Activated CD4-positive, alpha-beta memory T cell treated with anti-CD3 and anti-CD28 coated beads, Interleukin-2, amount 10 ng/mL, durations not matched to agents 7 days and 5 days (primary cell): ENCODE data around the gene HDAC5. TPM values are rescaled to one million over a fixed set of nuclear protein-coding genes. Genes with fewer than 3 reads are reported as not detected.
A peak's percentile ranks its signal among the peaks of the same experiment; 100 is the strongest.
"Not testable (repeated sequence)": the region's sequence is repeated elsewhere in the genome, so short reads cannot be mapped to it uniquely, and the experiment has no call there.

Experiments used
- CTCF ChIA-PET: fragments of 350-600 bp; sonication (Branson Sonifier 250); formaldehyde crosslinking; loops from one replicate; lab custom pipeline; 2021; ENCODE audit warnings: antibody characterized with exemption, inconsistent platforms; lab: Charles Lee
- POLR2A ChIA-PET: fragments of 350-600 bp; sonication (Branson Sonifier 250); formaldehyde crosslinking; loops from one replicate; lab custom pipeline; 2021; ENCODE audit warnings: antibody characterized with exemption; lab: Charles Lee
- DNase-seq: peaks from one replicate; pipeline ENCODE4 v3.0.0-alpha.2; 2020
- H3K27ac Mint-ChIP-seq: one replicate; pipeline ENCODE4 v1.8.0; 2021; ENCODE audit warnings: mild to moderate bottlenecking, mixed read lengths
- H3K27me3 Mint-ChIP-seq: one replicate; pipeline ENCODE4 v1.8.0; 2021; ENCODE audit warnings: mixed read lengths
- H3K36me3 Mint-ChIP-seq: one replicate; pipeline ENCODE4 v1.8.0; 2021; ENCODE audit warnings: low read depth, mixed read lengths
- H3K4me1 Mint-ChIP-seq: one replicate; pipeline ENCODE4 v1.8.0; 2021; ENCODE audit warnings: mixed read lengths
- H3K4me3 Mint-ChIP-seq: one replicate; pipeline ENCODE4 v1.8.0; 2021; ENCODE audit warnings: mild to moderate bottlenecking, mixed read lengths
- H3K9me3 Mint-ChIP-seq: one replicate; pipeline ENCODE4 v1.8.0; 2021; ENCODE audit warnings: mixed read lengths
- total RNA-seq, 2 experiments: library from RNA; stranded (reverse); gene quantifications; one replicate each; pipeline ENCODE4 v1.2.3, GENCODE V29; 2021

The HDAC5 gene
- total RNA-seq, result 10 to 100 TPM; 42.2 to 42.7 TPM

DNA sequence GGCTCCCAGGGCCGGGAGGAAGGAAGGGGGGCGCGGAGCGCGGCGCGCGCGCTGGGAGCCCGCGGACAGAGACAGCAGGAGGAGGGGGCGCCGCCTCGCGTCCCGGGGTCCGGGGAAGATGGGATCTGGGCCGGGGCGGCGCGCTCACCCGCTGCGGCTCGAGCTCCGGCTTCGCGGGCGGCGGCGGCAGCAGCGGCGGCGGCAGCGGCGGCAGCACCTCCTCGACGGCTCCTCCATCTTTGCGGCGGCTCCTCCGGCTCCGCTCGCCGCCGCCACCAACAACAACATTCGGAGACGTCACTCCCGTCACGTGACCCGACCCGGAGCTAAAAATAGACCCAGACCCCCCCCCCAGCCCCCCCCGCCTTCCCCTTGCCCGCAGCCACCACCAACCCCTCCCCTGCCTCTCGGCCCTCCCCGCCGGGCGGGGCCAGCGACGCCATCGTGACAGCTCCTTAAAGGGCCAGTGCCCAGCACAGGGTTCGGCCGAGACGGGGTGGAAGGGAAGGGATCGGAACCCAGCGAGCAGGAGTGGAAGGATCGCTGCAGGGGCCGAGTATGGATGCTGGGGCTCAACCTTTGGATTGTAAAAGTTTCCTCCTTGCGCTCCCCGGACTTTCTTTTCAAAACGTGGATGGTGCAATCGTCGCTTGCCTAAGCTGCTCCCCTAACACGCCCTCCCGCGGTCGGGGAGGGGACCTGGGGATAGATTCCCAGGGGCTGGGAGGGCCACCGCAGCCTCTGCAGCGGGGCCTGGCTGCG lies at the start of gene HDAC5:
Gene HDAC5 (minus strand): TSS at position 286 of the 762 bp plus-strand sequence. CDS start 6,126 bp downstream, outside the sequence.
- Mint-ChIP-seq H3K9me3 (no peaks in the 10 kb centered on the region), H3K4me3 (peak within 1 kb of the TSS; percentile 90), H3K27ac (peak within 1 kb of the TSS; percentile 83), H3K27me3 (peaks cover 2% of the 10 kb centered on the region), H3K36me3 (no peaks in the 10 kb centered on the region), H3K4me1 (peaks cover 22% of the 10 kb centered on the region)
- CTCF ChIA-PET, result interaction anchor here (0.6 to 2.5 kb wide), 25 partner anchors 9 to 1408 kb away, joined by 3 to 21 read pairs (median 4); partner anchors contain the start of genes C1QL1, FAM171A2, HROB and TMUB2
- DNase-seq, result peak; percentile 97
- POLR2A ChIA-PET, result interaction anchor here (0.6 to 2.6 kb wide), 27 partner anchors 9 to 1026 kb away, joined by 3 to 38 read pairs (median 4); partner anchors contain the start of genes HROB, LSM12, TMEM101 and TMUB2

DNA sequence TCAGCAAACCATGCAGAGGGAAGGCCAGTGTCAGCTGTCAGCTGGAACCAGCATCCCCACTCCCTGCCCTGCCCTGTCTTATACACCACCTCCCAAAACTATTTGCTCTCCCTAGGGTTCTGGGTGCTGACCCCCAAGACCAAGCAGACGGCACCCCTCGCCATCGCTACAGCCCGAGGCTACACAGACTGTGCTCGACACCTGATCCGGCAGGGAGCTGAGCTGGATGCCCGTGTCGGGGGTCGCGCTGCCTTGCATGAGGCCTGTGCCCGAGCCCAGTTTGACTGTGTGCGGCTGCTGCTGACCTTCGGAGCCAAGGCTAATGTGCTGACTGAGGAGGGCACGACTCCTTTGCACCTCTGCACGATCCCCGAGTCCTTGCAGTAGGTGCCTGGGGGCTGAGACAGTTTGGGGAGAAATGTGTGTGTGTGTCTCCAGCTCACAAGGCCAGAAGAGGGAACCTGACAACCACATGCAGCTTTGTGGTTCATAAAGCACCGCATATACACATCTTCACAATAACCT lies 48.6 kb upstream of the HDAC5 start:
- Mint-ChIP-seq H3K4me3 (no peak overlapping the region), H3K4me1 (peaks cover 5% of the 10 kb centered on the region), H3K36me3 (peaks cover 12% of the 10 kb centered on the region), H3K27me3 (no peaks in the 10 kb centered on the region), H3K27ac (no peak overlapping the region), H3K9me3 (no peaks in the 10 kb centered on the region)
- ChIA-PET POLR2A (interaction anchor here (1.0 to 5.5 kb wide), 3 partner anchors 14 to 48 kb away, joined by 3 to 32 read pairs (median 3); partner anchors contain the start of gene TMUB2), CTCF (interaction anchor here (1.8 kb wide), 1 partner anchor 21 kb away, joined by 6 read pairs; no protein-coding TSS in a partner anchor)
- no peak for DNase-seq

DNA sequence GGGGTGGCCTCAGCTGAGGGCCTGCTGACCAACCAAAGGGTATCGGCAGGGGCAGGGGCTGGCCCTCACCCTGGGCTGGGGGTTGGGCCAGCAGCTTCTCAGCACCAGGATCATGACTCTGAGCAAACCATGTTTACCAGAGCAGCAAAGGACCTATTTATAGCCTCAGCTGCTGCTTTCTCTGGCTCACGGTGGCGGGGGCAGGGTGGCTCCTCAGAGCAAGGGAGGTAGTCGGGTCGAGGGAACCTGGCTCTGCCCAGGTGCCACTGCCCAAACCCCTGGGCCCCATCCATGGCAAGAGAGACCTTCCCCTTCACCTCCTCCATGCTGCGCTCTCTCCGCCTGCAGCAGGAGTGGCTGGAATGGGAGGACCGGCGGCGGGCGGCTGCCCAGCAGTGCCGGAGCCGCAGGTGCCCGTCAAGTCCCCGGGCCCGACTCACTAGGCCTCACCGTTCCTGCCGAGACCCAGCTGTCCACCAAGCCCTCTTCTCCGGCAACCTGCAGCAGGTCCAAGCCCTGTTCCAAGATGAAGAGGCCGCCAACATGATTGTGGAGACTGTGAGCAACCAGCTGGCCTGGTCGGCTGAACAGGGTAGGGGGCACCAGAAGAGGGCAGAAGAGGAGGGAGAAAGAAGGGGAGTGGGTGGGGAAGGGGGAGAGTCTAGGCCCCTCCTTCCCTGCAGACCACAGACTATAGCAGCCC lies 47.2 kb upstream of the HDAC5 start, which contains the start of gene ASB16:
Gene ASB16 (plus strand): TSS at position 206 of the 703 bp plus-strand sequence. CDS start 86 bp downstream, at position 292.
- Mint-ChIP-seq H3K9me3 (no peaks in the 10 kb centered on the region), H3K27ac (no peak within 1 kb of the TSS), H3K4me1 (peaks cover 5% of the 10 kb centered on the region), H3K4me3 (no peak within 1 kb of the TSS), H3K27me3 (no peaks in the 10 kb centered on the region), H3K36me3 (peaks cover 6% of the 10 kb centered on the region)
- ChIA-PET POLR2A (interaction anchor here (0.7 to 5.5 kb wide), 2 partner anchors 15 to 21 kb away, joined by 3 to 32 read pairs; partner anchors contain the start of gene TMUB2), CTCF (interaction anchor here (1.2 kb wide), 1 partner anchor 34 kb away, joined by 3 read pairs; no protein-coding TSS in a partner anchor)
- no peak for DNase-seq

DNA sequence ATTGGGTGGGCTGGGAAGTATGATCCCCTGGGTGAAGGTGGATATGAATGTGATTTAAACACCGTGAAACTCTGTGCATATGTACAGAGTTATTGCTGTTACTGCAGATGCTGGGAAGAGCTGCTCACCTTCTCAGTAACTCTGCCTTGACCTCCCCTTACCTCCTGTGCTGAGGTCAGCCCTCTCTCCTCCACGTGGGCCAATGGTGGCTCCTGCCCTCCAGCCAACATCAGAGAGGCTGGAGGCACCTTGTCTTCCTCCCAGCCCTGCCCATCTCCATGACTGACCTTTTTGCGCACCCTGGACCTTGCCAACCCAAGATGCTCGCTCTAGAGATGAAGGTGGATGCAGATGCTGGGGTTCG lies 46.7 kb upstream of the HDAC5 start:
- peaks cover 5% of the 10 kb centered on the region for H3K4me1 Mint-ChIP-seq
- no peaks in the 10 kb centered on the region for H3K9me3 Mint-ChIP-seq
- no peak for DNase-seq
- peaks cover 2% of the 10 kb centered on the region for H3K36me3 Mint-ChIP-seq
- ChIA-PET CTCF (interaction anchor here (0.7 kb wide), 1 partner anchor 11 kb away, joined by 3 read pairs; no protein-coding TSS in a partner anchor), POLR2A (interaction anchor here (5.5 kb wide), 1 partner anchor 15 kb away, joined by 32 read pairs; the partner anchor contains the start of gene TMUB2)
- no peak overlapping the region for H3K27ac Mint-ChIP-seq
- H3K27me3 Mint-ChIP-seq, result no peaks in the 10 kb centered on the region
- no peak overlapping the region for H3K4me3 Mint-ChIP-seq

DNA sequence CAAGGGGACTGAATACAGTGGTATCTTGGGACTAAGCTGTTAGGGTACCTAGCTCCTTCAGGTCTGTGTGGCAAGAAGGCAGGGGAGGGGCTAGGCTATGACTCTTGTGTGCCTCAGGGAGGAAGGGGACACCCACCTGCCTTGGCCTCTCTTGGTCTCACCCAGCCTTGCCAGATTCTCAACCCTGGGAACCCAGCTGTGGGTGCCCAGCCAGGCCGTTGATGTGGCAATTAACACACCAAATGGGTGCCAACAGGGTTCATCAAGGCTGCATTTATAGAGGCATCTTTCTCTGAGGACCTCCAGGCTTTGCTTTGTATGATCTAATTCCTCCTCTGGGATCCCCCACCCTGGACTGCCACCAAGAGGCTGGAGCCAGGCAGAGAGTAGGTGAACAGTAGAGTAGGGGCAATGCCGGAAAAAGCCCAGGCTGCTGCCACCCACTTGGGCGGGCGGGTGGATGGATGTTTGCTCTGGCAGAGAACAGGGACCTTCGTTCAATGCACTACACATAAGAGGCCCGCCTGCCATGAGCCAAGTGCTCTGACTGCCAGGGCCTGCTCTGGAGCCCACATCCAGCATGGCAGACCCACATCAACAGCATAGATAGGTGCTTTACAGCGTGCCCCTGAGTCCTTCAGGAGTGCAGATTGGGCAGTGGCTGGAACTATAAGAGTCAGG lies 43.9 kb upstream of the HDAC5 start:
- no peak overlapping the region for H3K27ac Mint-ChIP-seq
- no peaks in the 10 kb centered on the region for H3K9me3 Mint-ChIP-seq

DNA sequence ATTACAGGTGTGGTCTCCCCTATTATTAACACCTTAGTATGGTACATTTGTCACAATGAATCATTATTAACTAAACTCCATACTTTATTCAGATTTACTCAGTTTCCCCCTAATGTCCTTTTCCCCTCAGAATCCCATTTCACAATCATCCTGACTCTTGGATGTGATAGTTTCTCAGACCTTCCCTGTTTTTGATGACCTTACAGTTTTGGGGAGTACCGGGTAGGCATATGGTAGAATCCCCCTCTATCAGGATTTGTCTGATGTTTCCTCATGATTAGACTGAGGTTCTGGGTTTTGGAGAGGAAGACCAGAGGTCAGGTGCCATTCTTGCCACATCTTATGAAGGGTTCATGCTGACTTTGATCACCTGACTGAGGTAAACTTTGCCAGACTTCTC lies 41.0 kb upstream of the HDAC5 start:
- no peaks in the 10 kb centered on the region for H3K9me3 Mint-ChIP-seq
- CTCF ChIA-PET, result interaction anchor here (0.7 kb wide), 1 partner anchor 157 kb away, joined by 3 read pairs; no protein-coding TSS in a partner anchor
- H3K4me3 Mint-ChIP-seq, result no peak overlapping the region
- no peak for DNase-seq
- no peak overlapping the region for H3K27ac Mint-ChIP-seq
- H3K27me3 Mint-ChIP-seq, result no peaks in the 10 kb centered on the region
- POLR2A ChIA-PET, result no interaction called here
- H3K4me1 Mint-ChIP-seq, result peaks cover 9% of the 10 kb centered on the region
- peaks cover 10% of the 10 kb centered on the region for H3K36me3 Mint-ChIP-seq

More for the DNA sequence above, 43.9 kb upstream of the HDAC5 start:
- Mint-ChIP-seq H3K4me3 (no peak overlapping the region), H3K27me3 (no peaks in the 10 kb centered on the region), H3K4me1 (peaks cover 5% of the 10 kb centered on the region), H3K36me3 (peaks cover 5% of the 10 kb centered on the region)
- POLR2A ChIA-PET, result interaction anchor here (1.1 to 1.9 kb wide), 4 partner anchors 9 to 223 kb away, joined by 3 to 8 read pairs (median 4); partner anchors contain the start of gene TMUB2
- DNase-seq, result no peak
- CTCF ChIA-PET, result interaction anchor here (1.0 to 2.1 kb wide), 8 partner anchors 19 to 224 kb away, joined by 3 to 16 read pairs (median 5); partner anchors contain the start of gene TMUB2

DNA sequence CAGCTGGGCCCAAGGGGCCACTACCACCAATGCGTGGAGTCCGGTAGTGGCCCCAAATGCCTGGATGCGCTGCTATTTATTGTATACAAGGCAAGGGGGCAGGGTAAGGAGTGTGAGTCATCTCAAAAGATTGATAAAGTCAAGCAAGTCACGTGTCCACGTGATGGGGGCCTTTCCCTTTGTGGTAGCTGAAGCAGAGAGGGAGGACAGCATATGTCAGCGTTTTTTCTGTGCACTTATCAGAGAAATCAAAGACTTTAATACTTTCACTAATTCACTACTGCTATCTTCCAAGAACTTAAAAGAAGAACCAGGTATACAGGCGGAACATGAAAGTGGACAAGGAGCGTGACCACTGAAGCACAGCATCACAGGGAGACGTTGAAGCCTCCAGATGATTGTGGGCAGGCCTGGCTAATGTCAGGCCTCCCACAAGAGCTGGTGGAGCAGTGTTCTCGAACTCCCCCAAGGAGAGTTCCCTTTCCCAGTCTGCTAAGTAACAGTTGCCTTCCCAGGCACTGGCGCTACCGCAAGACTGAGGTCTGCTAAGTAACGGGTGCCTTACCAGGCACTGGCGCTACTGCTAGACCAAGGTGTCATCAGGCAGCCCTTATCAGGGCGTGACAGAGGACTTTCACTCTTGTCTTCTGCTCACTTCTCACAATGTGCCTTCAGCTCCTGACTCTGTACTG lies 36.2 kb upstream of the HDAC5 start:
- Mint-ChIP-seq H3K27ac (no peak overlapping the region), H3K36me3 (peaks cover 30% of the 10 kb centered on the region), H3K9me3 (no peaks in the 10 kb centered on the region), H3K4me1 (peaks cover 10% of the 10 kb centered on the region), H3K27me3 (no peaks in the 10 kb centered on the region), H3K4me3 (no peak overlapping the region)
- POLR2A ChIA-PET, result interaction anchor here (0.8 to 2.5 kb wide), 4 partner anchors 9 to 36 kb away, joined by 3 to 8 read pairs (median 4); partner anchors contain the start of genes HDAC5 and TMUB2
- DNase-seq, result peak; percentile 60
- CTCF ChIA-PET, result interaction anchor here (0.6 to 2.4 kb wide), 4 partner anchors 9 to 173 kb away, joined by 3 to 8 read pairs (median 4); no protein-coding TSS in a partner anchor

DNA sequence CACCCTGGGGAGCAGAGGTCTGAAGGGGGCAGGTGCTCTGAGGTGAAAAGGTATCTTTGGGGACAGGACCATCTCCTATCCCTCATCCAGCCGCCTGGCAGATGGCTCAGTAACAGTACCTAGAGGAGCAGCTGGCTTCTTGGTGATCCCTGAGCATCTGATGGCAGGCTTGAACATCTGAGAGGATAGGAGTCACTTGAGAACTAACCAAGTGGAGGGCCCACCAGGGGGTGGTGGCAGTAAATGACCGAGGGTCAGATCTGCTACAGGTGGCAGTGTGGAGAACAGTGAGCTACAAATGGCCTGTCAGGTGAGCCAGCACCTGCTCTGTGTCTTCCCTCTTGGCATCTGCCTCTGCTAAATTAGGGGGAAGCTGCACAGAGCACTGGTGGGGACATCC lies 32.0 kb upstream of the HDAC5 start:
- ChIA-PET CTCF (interaction anchor here (1.3 kb wide), 1 partner anchor 13 kb away, joined by 3 read pairs; no protein-coding TSS in a partner anchor), POLR2A (no interaction called here)
- no peak overlapping the region for H3K4me3 Mint-ChIP-seq
- peaks cover 23% of the 10 kb centered on the region for H3K4me1 Mint-ChIP-seq
- no peak overlapping the region for H3K27ac Mint-ChIP-seq
- H3K9me3 Mint-ChIP-seq, result no peaks in the 10 kb centered on the region
- H3K27me3 Mint-ChIP-seq, result no peaks in the 10 kb centered on the region
- peaks cover 46% of the 10 kb centered on the region for H3K36me3 Mint-ChIP-seq
- no peak for DNase-seq

DNA sequence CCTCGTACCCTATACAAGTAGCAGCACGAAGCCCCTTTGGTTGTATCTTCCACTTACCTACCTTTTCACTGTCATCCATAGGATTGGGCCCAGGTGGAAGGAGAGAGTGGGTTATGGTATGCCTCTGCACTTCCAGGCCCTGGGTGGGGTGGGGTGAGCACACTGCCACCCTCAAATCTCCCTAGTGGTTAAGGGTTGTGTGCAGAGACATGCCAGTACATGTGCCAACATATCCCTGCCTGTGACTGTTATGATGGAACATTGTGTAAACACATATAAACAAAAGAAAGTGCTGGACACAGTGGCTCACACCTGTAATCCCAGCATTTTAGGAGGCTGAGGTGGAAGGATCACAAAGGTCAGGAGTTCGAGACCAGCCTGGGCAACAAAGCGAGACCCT lies 29.4 kb upstream of the HDAC5 start:
- ChIA-PET CTCF (no interaction called here), POLR2A (no interaction called here)
- Mint-ChIP-seq H3K4me1 (peaks cover 18% of the 10 kb centered on the region), H3K36me3 (peaks cover 58% of the 10 kb centered on the region), H3K27me3 (no peaks in the 10 kb centered on the region), H3K4me3 (no peak overlapping the region), H3K27ac (no peak overlapping the region), H3K9me3 (no peaks in the 10 kb centered on the region)
- DNase-seq, result no peak

DNA sequence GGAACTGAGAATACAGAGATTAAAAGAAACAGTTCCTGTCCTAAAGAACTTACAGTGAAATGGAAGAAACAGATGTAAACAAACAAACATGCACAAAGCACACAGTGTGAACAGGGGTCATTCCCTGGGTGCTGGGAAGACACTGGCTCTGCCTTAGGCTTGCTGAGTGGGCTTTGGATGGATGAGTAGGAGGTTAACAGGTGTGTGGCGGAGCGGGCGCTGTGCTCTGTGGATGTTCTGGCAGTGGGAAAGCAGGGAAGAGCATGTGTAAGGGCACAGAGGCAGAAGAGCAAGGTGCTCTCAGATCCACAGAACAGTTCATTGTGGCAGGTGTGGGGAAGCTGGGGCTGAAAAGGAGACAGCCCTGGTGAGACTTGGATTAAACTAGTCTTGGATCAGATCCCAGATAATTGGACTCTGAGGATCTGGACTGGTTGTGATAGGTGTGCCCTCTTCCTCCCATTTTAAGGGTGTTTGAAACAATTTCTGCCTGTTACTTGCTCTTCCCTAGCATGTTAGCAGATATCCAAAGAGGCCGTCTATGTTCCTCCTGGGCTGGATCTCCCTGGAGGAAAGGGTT lies 26.4 kb upstream of the HDAC5 start:
- no peak for DNase-seq
- peaks cover 58% of the 10 kb centered on the region for H3K36me3 Mint-ChIP-seq
- H3K9me3 Mint-ChIP-seq, result no peaks in the 10 kb centered on the region
- H3K27ac Mint-ChIP-seq, result no peak overlapping the region
- no peak overlapping the region for H3K4me3 Mint-ChIP-seq
- POLR2A ChIA-PET, result interaction anchor here (1.6 to 1.7 kb wide), 2 partner anchors 10 to 19 kb away, joined by 4 read pairs; no protein-coding TSS in a partner anchor
- CTCF ChIA-PET, result interaction anchor here (0.7 to 2.5 kb wide), 7 partner anchors 7 to 66 kb away, joined by 3 to 12 read pairs (median 5); partner anchors contain the start of gene HDAC5
- H3K27me3 Mint-ChIP-seq, result no peaks in the 10 kb centered on the region
- peaks cover 26% of the 10 kb centered on the region for H3K4me1 Mint-ChIP-seq

DNA sequence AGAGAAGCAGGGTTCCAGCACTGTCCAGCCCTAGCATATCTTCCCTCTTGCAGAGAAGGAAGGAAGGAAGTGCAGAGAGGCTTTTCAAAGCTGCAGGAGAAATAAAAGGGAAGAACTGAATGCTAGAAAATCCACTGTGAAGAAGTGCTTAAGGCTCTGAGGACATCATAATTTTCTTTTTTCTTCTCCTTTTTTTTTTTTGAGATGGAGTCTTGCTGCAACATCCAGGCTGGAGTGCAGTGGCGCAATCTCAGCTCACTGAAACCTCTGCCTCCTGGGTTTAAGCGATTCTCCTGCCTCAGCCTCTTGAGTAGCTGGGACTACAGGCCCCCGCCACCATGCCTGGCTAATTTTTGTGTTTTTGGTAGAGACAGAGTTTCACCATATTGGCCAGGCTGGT lies 25.6 kb upstream of the HDAC5 start:
- not testable (repeated sequence) for H3K27ac Mint-ChIP-seq, H3K4me3 Mint-ChIP-seq

More for the DNA sequence above, 25.6 kb upstream of the HDAC5 start:
- peaks cover 26% of the 10 kb centered on the region for H3K4me1 Mint-ChIP-seq
- not testable (repeated sequence) for H3K27me3 Mint-ChIP-seq, DNase-seq, H3K9me3 Mint-ChIP-seq
- peaks cover 54% of the 10 kb centered on the region for H3K36me3 Mint-ChIP-seq
- POLR2A ChIA-PET, result interaction anchor here (1.6 kb wide), 2 partner anchors 20 to 26 kb away, joined by 4 read pairs; partner anchors contain the start of gene HDAC5
- CTCF ChIA-PET, result interaction anchor here (2.5 kb wide), 1 partner anchor 19 kb away, joined by 10 read pairs; no protein-coding TSS in a partner anchor
